GM18498 (cell line): ENCODE results near the gene WDR43.
"Not testable (repeated sequence)": the region's sequence is repeated elsewhere in the genome, so short reads cannot be mapped to it uniquely, and the experiment has no call there.

Source experiments
- ATAC-seq: cut with Tn5 transposase; IDR thresholded peaks from one replicate; pipeline ENCODE4 v1.9.1; 2021; ENCODE audit warnings: mild to moderate bottlenecking, moderate library complexity; ENCODE audit not compliant: unreplicated experiment

WDR43 gene

GRCh38 chr2:28960401-28960800, 65.9 kb downstream of the WDR43 start:
- no peak for ATAC-seq

- ATAC-seq, result no peak
These were observed 68.0 kb downstream of the WDR43 start for GRCh38 chr2:28962505-28962904.

- no peak for ATAC-seq
These were observed 76.1 kb downstream of the WDR43 start for GRCh38 chr2:28970464-28971160.

GRCh38 chr2:28972778-28973335, 78.4 kb downstream of the WDR43 start:
- no peak for ATAC-seq

- no peak for ATAC-seq
These were observed 79.8 kb downstream of the WDR43 start for GRCh38 chr2:28974252-28974651.

GRCh38 chr2:28975671-28976070, 81.2 kb downstream of the WDR43 start:
- no peak for ATAC-seq

- no peak for ATAC-seq
These were observed 82.1 kb downstream of the WDR43 start for GRCh38 chr2:28976584-28976983.

- ATAC-seq, result no peak
These were observed 82.9 kb downstream of the WDR43 start for GRCh38 chr2:28977176-28977875.

GRCh38 chr2:28978001-28978400, 83.5 kb downstream of the WDR43 start:
- ATAC-seq, result not testable (repeated sequence)

- no peak for ATAC-seq
These were observed 84.1 kb downstream of the WDR43 start for GRCh38 chr2:28978606-28979005.

GRCh38 chr2:28979041-28979440, 84.6 kb downstream of the WDR43 start:
- ATAC-seq, result no peak

- ATAC-seq, result no peak
These were observed 85.3 kb downstream of the WDR43 start for GRCh38 chr2:28979576-28980366.

- no peak for ATAC-seq
These were observed 86.0 kb downstream of the WDR43 start for GRCh38 chr2:28980368-28981015.

- ATAC-seq, result no peak
These were observed 86.6 kb downstream of the WDR43 start, which contains the start of gene TOGARAM2 for GRCh38 chr2:28981016-28981441. TSS of gene TOGARAM2 (plus strand) at chr2:28981298. CDS start at chr2:28994835, 13,537 bp downstream.

GRCh38 chr2:28981620-28982376, 87.3 kb downstream of the WDR43 start:
- no peak for ATAC-seq

GRCh38 chr2:28982381-28982950, 88.0 kb downstream of the WDR43 start:
- no peak for ATAC-seq

- no peak for ATAC-seq
These were observed 92.0 kb downstream of the WDR43 start for GRCh38 chr2:28986429-28986828.

GRCh38 chr2:28989973-28990372, 95.5 kb downstream of the WDR43 start:
- ATAC-seq, result no peak

GRCh38 chr2:28990445-28990844, 96.0 kb downstream of the WDR43 start:
- ATAC-seq, result no peak

GRCh38 chr2:28991021-28991420, 96.6 kb downstream of the WDR43 start:
- ATAC-seq, result no peak
